ENCODE results near the gene TBC1D9.

The TBC1D9 gene

DNA sequence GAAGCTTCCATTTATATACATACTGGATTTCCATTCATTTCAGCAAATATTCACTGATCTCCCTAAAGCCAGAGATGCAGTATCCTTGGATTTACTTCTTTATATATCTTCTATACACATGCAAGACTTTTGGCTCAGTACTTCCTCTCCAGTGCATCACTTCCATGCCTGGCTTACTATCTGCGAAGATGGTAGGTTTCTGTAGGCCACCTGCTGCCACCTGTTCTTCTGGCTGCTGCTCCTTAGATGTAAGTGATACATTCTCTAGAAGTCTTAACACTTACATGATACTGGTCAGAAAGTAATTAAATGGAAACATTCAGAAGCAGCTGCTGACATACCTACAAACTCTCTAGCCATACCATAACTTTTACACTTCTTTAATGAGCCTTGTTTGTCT, 48.9 kb downstream of the TBC1D9 start:
- H3K27ac ChIP-seq = no peak overlapping the region
- no peak for TF ChIP-seq ZFX (IDR thresholded peaks at IDR 0.05; ENCODE audit: borderline replicate concordance)
- TF ChIP-seq, protein P1, sequence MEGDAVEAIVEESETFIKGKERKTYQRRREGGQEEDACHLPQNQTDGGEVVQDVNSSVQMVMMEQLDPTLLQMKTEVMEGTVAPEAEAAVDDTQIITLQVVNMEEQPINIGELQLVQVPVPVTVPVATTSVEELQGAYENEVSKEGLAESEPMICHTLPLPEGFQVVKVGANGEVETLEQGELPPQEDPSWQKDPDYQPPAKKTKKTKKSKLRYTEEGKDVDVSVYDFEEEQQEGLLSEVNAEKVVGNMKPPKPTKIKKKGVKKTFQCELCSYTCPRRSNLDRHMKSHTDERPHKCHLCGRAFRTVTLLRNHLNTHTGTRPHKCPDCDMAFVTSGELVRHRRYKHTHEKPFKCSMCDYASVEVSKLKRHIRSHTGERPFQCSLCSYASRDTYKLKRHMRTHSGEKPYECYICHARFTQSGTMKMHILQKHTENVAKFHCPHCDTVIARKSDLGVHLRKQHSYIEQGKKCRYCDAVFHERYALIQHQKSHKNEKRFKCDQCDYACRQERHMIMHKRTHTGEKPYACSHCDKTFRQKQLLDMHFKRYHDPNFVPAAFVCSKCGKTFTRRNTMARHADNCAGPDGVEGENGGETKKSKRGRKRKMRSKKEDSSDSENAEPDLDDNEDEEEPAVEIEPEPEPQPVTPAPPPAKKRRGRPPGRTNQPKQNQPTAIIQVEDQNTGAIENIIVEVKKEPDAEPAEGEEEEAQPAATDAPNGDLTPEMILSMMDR (IDR thresholded peaks at IDR 0.05) = no peak

DNA sequence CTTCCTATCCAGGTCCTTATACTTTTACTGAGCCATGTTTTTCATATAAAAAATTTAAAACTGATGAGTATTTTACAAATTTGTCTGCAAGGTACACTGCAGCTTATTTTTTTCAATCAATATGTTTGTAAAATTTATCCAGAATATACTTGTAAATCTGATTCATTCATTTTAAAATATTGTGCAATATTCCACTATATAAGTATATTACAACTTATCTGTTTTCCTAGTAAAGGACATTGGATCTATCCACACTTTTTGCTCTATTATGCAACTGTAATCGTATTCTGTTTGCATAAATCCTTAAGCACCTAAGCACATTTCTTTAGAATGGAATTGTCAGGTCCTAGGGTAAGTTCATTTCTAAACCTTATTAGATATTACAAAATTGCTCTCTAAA, 49.5 kb downstream of the TBC1D9 start:
- H3K27ac ChIP-seq = no peak overlapping the region
- no peak for TF ChIP-seq ZFX (IDR thresholded peaks at IDR 0.05; ENCODE audit: borderline replicate concordance)
- TF ChIP-seq, protein P1 (IDR thresholded peaks at IDR 0.05) = no peak

DNA sequence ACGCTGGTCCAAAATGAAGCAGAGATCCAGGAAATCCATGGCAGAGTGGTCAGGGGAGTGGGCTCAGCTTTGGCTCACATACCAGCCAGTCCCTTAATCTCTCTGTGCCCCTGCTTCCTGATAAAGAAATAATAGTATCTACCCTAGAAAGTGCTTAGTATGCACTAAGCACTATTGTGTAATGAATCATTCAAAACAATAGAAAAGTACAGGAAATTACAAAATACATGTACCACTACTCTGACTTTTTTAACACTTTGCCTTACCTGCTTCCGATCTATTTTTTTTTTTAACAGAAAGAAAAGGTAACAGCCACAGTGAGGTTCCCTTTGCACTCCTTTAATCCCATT, 49.9 kb downstream of the TBC1D9 start:
- no peak overlapping the region for H3K27ac ChIP-seq
- no peak for TF ChIP-seq ZFX (IDR thresholded peaks at IDR 0.05; ENCODE audit: borderline replicate concordance)
- TF ChIP-seq, protein P1 (IDR thresholded peaks at IDR 0.05) = no peak

DNA sequence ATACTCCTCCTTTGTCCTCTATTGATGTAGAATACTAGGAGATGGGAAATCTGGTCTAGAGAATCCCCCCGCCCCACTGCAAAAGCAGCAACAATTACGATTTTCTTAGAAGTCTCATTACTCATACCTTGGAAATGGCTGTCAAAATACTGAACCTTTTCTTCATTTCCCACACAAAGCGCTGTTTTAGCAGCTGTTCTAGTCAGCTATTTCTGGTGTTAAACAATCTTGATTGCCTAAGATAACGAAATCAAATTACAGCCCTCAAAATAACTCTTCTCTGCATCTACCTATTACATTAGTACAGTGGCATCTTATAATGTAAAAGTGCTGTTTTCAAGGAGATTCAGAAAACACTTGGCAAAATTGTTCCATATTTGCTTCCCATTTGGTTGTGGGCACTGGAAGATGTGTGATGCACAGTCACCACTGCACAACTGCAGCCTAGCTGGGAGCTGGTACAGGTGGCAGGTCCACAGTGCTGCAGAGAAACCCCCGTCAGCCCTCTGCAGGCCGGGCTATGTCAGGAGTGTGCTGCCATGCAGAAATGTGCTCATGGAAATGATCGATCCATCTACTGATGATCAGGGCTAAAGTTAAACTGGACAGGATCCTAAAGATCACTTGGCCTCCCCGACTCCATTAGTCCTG, 50.4 kb downstream of the TBC1D9 start:
- TF ChIP-seq, protein P1 (IDR thresholded peaks at IDR 0.05) = no peak
- TF ChIP-seq ZFX (IDR thresholded peaks at IDR 0.05; ENCODE audit: borderline replicate concordance) = no peak
- H3K27ac ChIP-seq = no peak overlapping the region

DNA sequence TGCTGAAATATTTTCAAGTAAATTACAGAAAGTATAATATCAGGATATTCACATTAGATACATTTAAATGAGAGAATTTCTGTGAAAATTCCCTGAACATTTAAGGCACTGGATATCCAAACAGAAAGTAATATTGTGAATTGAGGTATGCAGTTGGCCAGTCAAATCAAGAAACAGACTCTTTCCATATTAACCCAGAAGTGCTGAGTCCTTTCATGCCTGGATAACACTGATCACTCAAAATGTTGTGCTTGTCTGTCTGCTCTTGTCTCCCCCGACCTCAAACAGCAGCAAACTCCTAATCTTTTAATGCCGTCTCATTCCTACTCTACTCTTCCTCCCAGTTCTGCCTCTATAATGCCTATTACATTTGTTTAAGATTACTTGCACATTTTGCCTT, 51.2 kb downstream of the TBC1D9 start:
- H3K27ac ChIP-seq = no peak overlapping the region
- TF ChIP-seq ZFX (IDR thresholded peaks at IDR 0.05; ENCODE audit: borderline replicate concordance) = no peak
- TF ChIP-seq, protein P1 (IDR thresholded peaks at IDR 0.05) = no peak

DNA sequence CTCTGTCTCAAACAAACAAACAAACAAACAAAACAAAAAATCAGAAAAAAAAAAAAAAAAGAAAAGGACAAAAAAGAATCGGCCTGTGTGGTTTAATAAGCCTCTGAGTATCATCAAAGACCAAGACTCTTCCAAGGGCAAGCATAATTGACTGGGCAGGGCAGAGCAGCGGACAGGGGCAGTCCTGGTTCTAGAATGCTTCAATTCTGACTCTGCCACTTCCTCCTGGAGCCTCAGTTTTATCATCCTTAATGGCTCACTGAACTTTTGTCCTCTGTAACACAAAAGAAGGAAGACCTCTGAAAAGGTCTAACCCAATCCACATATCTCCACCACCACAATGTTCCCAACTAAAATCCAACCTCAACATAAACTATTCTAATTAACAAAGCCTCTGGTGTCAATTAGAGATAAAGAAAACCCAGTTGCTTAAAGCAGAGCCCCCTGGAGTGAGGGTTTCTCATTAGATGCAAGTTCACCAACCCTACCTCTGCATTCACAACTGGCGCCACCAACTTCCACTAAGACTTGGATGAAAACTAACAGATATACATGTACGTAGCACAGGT, 51.7 kb downstream of the TBC1D9 start:
- H3K27ac ChIP-seq = no peak overlapping the region
- TF ChIP-seq, protein P1 (IDR thresholded peaks at IDR 0.05) = no peak
- no peak for TF ChIP-seq ZFX (IDR thresholded peaks at IDR 0.05; ENCODE audit: borderline replicate concordance)

DNA sequence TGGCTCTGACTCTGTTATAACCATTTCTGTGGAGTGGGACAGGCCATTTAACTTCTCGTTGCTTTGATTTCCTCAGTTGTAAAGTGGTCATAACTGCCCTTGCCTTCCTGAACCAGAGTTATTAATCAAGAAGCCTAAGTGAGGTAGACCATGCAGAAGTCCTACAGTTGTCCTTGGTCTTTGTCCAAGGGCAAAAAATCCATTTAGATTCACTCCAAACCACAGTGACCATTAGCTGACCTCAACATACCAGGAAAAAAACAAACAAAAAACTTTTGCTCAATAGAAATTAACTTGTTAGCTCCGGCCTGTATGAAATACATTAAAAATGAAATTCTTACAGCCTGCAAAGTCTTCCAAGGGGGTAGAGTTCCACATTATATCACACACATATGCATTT, 52.7 kb downstream of the TBC1D9 start:
- TF ChIP-seq, protein P1 (IDR thresholded peaks at IDR 0.05) = no peak
- no peak for TF ChIP-seq ZFX (IDR thresholded peaks at IDR 0.05; ENCODE audit: borderline replicate concordance)
- H3K27ac ChIP-seq = no peak overlapping the region

All from 22Rv1 (cell line).